Activated CD8-positive, alpha-beta memory T cell treated with anti-CD3 and anti-CD28 coated beads for 1 hour (primary cell): ENCODE data around the gene MICAL3.

ENCODE experiments used
- DNase-seq, 2 donors: peaks; one replicate each; pipeline ENCODE4 v3.0.0-alpha.2; 2020; ENCODE audit warnings: low read depth in 1 of 2; ENCODE audit errors: extremely low read depth in 1 of 2

The MICAL3 gene

DNA sequence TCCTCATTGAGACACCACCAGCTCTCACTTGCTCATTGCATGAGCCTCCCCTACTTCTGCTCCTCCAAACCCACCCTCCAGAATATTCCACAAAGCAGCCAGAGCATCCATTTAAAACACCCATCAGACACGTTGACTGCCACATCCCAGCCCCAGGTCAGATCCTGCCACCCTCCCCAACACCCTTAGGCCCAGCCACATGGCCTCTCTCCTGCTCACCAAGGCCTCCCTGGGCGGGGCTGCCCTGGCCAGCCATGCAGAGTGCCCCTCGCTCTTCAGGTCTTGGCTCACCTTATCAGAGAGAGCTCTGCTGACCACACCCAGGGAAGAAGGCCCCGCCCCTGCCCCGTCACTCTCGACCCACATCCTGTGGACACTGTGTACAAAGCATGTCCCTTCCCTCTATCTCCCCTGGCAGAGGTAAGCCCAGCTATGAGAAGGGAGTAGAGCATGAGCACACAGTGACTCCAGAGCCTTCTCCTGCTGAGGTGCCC lies 106.8 kb downstream of the MICAL3 start:
- no peak for DNase-seq

DNA sequence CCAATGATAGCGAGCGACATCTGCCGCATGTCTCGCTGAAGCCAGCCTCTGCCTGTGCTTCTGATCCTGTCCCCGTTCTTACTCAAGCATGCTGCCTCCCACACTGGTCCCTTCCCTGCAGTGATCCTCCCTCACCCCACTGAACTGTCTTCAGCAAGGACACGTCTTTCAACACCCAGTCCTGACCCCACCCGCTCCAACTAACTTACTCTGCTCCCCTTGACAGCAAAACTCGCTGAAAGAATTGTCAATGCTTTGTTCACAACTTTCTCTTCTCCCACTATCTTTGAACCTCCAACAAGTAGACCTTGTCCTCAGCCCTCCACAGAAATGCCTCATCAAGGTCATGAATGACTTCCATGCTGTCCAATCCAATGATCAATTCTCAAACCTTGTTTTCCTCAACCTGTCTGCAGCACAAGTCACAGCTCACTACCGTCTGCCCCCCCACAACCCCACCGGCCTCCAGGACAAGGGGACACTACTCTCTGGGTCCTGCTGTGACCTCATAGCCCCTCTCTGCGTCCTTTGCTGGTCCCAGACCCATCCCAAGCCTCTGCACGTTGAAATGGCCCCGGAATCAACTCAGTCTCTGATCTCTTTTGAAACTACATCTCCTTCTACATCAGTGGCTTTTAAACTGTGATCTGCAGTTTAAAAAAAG lies 108.0 kb downstream of the MICAL3 start:
- DNase-seq, result no peak

- DNase-seq, result no peak
Measured at GRCh38 chr22:17915676-17916075, 108.7 kb downstream of the MICAL3 start.

DNA sequence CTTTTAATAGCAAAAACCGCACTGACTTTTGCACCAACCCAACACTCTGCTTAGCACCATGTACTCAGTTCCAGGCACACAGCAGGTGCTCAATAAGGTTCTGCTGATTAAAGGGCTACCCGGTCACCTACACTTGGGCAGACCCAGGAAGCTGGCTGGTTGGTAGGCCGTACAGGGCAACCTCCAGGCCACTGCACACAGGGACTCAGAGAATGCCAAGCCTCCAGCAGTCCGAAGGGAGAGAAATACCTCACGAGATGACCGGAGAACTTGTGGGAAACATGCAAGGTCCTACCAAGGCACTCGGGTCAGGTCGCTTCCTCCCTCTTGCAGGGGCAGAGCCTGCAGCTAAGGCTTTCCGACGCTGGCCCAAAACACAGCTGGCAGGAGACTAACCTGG lies 109.2 kb downstream of the MICAL3 start:
- DNase-seq, result no peak

DNA sequence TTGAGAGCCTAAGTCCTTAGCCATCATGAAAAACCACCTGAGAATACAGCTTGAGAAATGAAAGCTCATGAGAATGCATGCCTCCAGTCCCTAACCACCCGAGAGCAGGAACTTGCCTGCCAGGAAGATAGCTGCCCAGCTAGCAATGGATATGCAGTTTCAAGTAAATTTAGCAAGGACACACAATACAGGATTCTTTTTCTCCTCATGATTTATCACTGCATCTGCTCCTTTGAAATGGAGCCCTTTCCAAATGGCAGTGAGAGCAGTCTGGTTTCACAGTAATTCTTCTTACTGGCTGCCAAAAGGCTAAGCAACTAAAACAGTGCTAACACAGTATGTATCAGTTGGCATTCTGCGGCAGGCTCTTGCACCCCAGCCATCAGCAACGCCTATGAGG lies 109.9 kb downstream of the MICAL3 start:
- no peak for DNase-seq

DNA sequence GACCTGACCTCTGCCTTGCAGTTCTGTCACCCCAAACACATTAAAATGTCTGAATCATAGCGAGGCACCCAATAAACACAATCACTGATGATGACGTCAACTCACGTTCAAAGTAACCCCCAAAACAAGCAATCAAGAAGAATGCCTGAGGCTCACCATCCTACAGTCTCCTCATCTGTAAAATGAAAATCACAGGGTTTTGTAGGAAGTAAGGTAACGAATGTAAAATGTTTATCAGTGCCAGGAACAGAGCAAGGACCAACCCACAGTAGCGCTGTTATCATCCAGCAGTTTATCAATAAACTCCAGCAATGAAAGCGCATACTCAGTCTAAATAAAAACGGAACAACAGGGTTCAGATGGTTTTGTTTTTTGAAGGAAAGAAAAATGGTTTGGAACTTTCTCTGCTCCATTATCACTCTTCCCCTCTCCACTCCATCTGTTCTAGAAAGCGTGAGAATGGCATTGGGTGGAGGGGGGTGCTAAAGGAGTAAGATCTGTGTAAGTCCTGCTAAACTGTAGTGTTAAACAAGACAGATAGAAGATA lies 110.5 kb downstream of the MICAL3 start:
- DNase-seq, result no peak

GRCh38 chr22:17912945-17913721 lies 111.2 kb downstream of the MICAL3 start:
- no peak for DNase-seq

DNA sequence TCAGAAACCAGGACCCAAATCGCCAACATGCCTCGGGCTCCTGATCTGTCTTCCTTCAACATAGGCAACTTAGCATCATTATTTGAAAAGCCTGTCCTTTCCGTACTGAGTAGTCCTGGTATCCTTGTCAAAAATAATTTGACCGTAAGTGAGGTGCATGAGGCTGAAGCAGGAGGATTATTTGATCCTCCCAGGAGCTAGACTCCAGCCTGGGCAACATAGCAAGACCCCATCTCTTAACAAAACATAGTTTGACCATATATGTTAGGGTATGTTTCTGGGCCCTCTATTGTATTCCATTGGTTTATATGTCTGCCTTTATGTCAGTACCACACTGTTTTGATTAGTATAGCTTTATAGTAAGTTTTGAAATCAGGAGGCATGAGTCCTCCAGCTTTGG lies 112.5 kb downstream of the MICAL3 start:
- no peak for DNase-seq

DNA sequence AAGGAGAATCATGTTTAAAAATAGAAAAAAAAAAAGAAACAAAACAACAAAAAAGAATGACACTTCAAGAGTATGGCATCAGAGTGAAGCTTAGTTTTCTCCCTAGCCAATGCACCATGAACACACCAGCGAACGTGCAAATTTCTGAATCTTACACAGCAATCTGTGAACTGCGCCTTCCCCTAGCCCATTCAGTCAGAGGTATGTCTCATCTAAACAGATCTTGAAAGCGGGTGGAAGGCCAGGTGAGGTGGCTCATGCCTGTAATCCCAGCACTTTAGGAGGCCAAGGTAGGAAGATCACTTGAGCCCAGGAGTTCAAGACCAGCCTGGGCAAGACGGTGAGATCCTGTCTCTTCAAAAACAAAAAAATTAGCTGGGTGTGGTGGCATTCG lies 113.1 kb downstream of the MICAL3 start:
- DNase-seq, result no peak

- no peak for DNase-seq
Measured at GRCh38 chr22:17910561-17911311, 113.6 kb downstream of the MICAL3 start.

GRCh38 chr22:17907748-17908051 lies 116.7 kb downstream of the MICAL3 start:
- no peak for DNase-seq

DNA sequence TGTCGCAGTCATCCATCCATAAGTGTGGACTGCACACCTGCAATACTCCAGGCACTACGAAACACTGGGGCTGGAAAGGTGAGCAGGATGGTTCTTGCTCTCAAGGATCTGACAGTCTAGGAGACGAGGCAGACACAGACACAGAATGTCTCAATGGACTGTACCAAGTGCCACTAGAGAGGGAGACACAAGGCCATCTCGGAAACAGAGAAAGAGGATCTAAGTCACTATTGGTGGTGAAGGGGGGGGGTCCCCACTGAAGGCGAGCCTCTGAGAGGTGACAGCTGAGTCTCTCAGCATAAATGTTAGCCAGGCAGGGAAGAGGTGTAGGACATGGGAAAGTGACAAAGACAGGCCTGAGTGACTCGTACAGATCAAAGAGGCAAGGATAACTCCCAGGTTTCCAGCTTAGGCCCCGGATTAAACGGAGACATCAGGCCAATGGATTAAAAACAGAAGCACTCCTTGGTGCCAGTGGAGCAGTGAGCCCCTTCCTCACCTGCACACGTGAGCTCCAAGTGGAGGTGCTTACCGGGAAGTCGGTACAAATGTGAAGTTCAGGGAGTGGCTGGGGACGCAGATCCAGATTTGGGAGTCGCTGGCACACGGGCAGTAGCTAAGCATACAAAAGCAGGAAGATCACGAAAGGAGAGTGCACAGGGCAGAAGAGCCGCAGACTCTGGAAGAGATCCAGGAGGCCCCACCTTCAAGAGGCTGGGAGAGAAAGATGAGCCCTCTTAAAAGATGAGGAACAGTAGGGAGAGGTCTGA lies 117.2 kb downstream of the MICAL3 start:
- DNase-seq, result no peak

GRCh38 chr22:17905445-17905844 lies 118.9 kb downstream of the MICAL3 start:
- DNase-seq, result no peak

GRCh38 chr22:17903564-17904295 lies 120.6 kb downstream of the MICAL3 start:
- no peak for DNase-seq

- no peak for DNase-seq
Measured at GRCh38 chr22:17902960-17903359, 121.4 kb downstream of the MICAL3 start.

GRCh38 chr22:17898375-17898774 lies 126.0 kb downstream of the MICAL3 start:
- DNase-seq, result no peak

DNA sequence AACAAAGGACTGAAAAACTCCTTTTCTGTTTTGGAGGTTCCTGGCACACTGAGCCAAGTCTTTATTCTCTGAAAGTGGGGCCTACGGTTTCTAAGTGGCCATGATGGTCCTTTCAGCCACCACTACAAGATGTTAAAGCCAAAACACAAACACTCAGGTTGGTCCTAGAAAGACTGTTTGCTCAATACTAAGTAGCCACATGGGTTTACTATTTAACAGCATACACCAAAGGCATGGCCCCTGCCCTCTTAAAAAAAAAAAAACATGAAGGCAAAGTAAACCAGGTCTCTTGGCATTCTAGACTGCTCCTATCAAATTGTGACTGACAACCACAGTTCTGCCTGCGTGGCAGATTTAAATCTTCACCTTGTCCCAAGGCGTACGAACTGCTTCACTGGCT lies 126.5 kb downstream of the MICAL3 start:
- no peak for DNase-seq

DNA sequence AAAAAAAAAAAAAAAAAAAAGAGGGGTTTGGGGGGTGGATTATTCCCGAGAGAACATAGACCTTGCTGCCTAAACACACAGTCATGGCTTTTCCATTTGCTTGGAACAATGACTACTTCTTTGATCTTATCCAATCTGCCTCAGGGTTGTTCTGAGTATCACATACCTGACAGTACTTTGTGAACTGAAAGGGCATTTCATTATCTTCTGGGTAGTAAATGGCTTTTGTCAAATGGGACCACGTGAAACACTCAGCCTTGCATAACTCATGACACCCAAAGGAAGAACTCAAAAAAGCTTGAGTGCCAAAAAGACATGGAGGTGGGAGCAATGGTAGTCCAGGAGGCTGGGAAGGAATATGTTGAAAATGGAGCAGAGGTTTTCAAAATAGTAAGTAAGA lies 126.9 kb downstream of the MICAL3 start:
- no peak for DNase-seq

DNA sequence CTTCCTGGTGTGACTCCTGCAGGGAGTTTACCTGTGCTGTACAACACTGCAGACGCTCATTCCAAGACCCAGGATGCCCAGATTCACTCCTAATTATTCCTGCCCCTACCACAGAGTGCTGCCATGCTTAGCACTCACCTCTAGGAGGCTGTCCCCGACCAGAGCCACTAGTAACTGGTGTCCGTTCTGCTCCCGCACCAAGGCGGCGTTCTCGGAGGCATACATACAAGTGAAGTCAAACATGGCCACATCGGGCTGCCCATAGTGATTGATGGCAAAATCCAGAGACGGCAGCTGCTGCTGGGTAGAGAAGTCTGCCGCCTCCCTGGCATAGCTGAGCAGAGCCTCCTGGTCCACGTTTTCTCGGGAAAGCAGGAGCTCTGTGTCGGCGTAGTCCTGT lies 127.8 kb downstream of the MICAL3 start:
- no peak for DNase-seq

- DNase-seq, result no peak
Measured at GRCh38 chr22:17893900-17894535, 130.3 kb downstream of the MICAL3 start.
